Epithelial cell of proximal tubule (primary cell): ENCODE results near the gene PARD6B. TPM values are rescaled to one million over a fixed set of nuclear protein-coding genes. Genes with fewer than 3 reads are reported as not detected.

Source experiments
- DNase-seq: peaks from one replicate; pipeline ENCODE4 v3.0.0-alpha.2; 2011; ENCODE audit warnings: low read depth
- H3K4me3 ChIP-seq: 2 replicates; pipeline ENCODE4 v1.5.1; 2011; ENCODE audit warnings: low read depth, mild to moderate bottlenecking, low read length
- CTCF ChIP-seq: conservative IDR thresholded peaks from 2 replicates; pipeline ENCODE4 v1.5.1; 2012; ENCODE audit warnings: low read depth, mild to moderate bottlenecking, low read length
- total RNA-seq: library from RNA; depleted of rRNA; stranded (reverse); fragments of >200 nt; gene quantifications from 2 replicates; pipeline ENCODE4 v1.2.3, GENCODE V29; 2015

Gene PARD6B
- total RNA-seq, 1 donor from 2014 or later, result 44.4 TPM

GRCh38 chr20:50724851-50725723 lies 6.3 kb upstream of the PARD6B start:
- TF ChIP-seq CTCF, result no peak
- H3K4me3 ChIP-seq, result no peak overlapping the region
- DNase-seq, result peak; percentile 89

- no peak overlapping the region for H3K4me3 ChIP-seq
- TF ChIP-seq CTCF, result no peak
- DNase-seq, result no peak
These were observed 5.7 kb upstream of the PARD6B start for GRCh38 chr20:50725724-50726005.

GRCh38 chr20:50726955-50727791 lies 4.2 kb upstream of the PARD6B start:
- no peak for TF ChIP-seq CTCF
- H3K4me3 ChIP-seq, result peak overlapping the region; percentile 10
- no peak for DNase-seq

GRCh38 chr20:50727792-50728485 lies 3.4 kb upstream of the PARD6B start:
- peak overlapping the region; percentile 10 for H3K4me3 ChIP-seq
- TF ChIP-seq CTCF, result no peak
- DNase-seq, result peak; percentile 94

GRCh38 chr20:50728486-50728980 lies 2.8 kb upstream of the PARD6B start:
- no peak for TF ChIP-seq CTCF

GRCh38 chr20:50728981-50729874 lies 2.2 kb upstream of the PARD6B start:
- no peak overlapping the region for H3K4me3 ChIP-seq
- DNase-seq, result no peak
- no peak for TF ChIP-seq CTCF

More at GRCh38 chr20:50728486-50728980, 2.8 kb upstream of the PARD6B start:
- no peak overlapping the region for H3K4me3 ChIP-seq
- no peak for DNase-seq
